ENCODE results near the gene MAS1.

DNA sequence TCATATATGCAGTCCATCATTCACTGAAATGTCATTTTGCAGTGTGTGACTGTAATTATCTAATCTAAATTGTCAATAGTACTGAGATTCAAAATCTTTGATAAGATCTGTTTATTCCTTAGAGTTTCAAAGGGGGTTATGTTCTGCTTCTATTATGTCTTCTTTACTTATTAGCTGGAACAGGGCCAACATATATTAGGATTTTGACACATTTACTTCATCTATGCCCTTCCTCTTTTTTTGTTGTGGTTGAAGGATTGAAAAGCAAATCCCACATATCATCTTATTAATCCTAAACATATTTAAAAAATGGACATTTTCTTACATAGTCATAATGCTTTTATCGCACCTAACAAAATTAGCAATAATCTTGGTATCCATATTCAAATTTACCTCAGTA is 30.3 kb upstream of the MAS1 start:
- TF ChIP-seq ZFX (IDR thresholded peaks at IDR 0.05) = no peak
- TF ChIP-seq CTCF (conservative IDR thresholded peaks at IDR 0.05) = no peak
